HG03159 (cell line): ENCODE data around the gene ADARB2.

Experiments
- ATAC-seq: cut with Tn5 transposase; IDR thresholded peaks from one replicate; pipeline ENCODE4 v1.9.1; 2021; ENCODE audit warnings: mild to moderate bottlenecking, moderate library complexity; ENCODE audit not compliant: unreplicated experiment

ADARB2 gene

GRCh38 chr10:1301143-1301542 lies 436.2 kb downstream of the ADARB2 start:
- ATAC-seq: no peak

GRCh38 chr10:1300218-1300617 lies 437.1 kb downstream of the ADARB2 start:
- no peak for ATAC-seq

- ATAC-seq: no peak
Measured at GRCh38 chr10:1299041-1299726, 438.1 kb downstream of the ADARB2 start.

- ATAC-seq: no peak
Measured at GRCh38 chr10:1297566-1298301, 439.6 kb downstream of the ADARB2 start.

- no peak for ATAC-seq
Measured at GRCh38 chr10:1295756-1296480, 441.4 kb downstream of the ADARB2 start.

- no peak for ATAC-seq
Measured at GRCh38 chr10:1294748-1295147, 442.6 kb downstream of the ADARB2 start.

GRCh38 chr10:1293636-1294435 lies 443.5 kb downstream of the ADARB2 start:
- ATAC-seq: no peak

GRCh38 chr10:1293157-1293556 lies 444.2 kb downstream of the ADARB2 start:
- no peak for ATAC-seq

GRCh38 chr10:1292611-1293031 lies 444.7 kb downstream of the ADARB2 start:
- ATAC-seq: no peak

- ATAC-seq: no peak
Measured at GRCh38 chr10:1291178-1292090, 445.9 kb downstream of the ADARB2 start.

- no peak for ATAC-seq
Measured at GRCh38 chr10:1290071-1290471, 447.3 kb downstream of the ADARB2 start.

GRCh38 chr10:1289591-1289990 lies 447.7 kb downstream of the ADARB2 start:
- no peak for ATAC-seq

- ATAC-seq: no peak
Measured at GRCh38 chr10:1287971-1288401, 449.3 kb downstream of the ADARB2 start.

GRCh38 chr10:1287487-1287886 lies 449.8 kb downstream of the ADARB2 start:
- no peak for ATAC-seq

- ATAC-seq: no peak
Measured at GRCh38 chr10:1284076-1284475, 453.2 kb downstream of the ADARB2 start.

- ATAC-seq: no peak
Measured at GRCh38 chr10:1281405-1281782, 455.9 kb downstream of the ADARB2 start.

- no peak for ATAC-seq
Measured at GRCh38 chr10:1280466-1281404, 456.6 kb downstream of the ADARB2 start.

GRCh38 chr10:1278306-1278705 lies 459.0 kb downstream of the ADARB2 start:
- ATAC-seq: no peak
